ENCODE results near the gene GFI1. TPM values are rescaled to one million over a fixed set of nuclear protein-coding genes. Genes with fewer than 3 reads are reported as not detected.

GFI1 gene
- total RNA-seq, 1 experiment from 2014 or later, result 10.2 TPM

DNA sequence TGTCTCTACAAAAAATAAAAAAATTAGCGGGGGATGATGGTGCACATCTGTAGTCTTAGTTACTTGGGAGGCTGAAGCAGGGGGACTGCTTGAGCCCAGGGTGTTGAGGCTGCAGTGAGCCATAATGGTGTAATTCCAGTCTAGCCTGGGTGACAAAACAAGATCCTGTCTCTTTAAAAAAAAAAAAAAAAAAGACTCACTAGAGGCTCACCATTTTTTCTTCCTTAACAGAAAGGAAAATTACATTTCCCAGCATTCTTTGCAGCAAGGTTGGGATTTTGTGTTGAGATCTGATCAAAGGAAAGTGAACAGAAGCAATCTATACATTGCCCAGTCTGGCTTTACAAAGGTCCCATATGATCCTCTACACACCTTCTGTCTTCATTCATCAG, 21.5 kb downstream of the GFI1 start:
- Histone ChIP-seq H3K4me3 (ENCODE audit: low read length) (no peak overlapping the region), H3K27ac (ENCODE audit: low read length) (no peak overlapping the region), H3K27me3 (ENCODE audit: low read length) (no peaks in the 10 kb centered on the region), H4K20me1 (ENCODE audit: insufficient read depth, low read depth, low read length) (no peaks in the 10 kb centered on the region), H3K79me2 (ENCODE audit: low read length) (no peaks in the 10 kb centered on the region), H3K9me3 (ENCODE audit: low read length) (no peaks in the 10 kb centered on the region), H2AFZ (ENCODE audit: low read length) (no peak overlapping the region), H3K36me3 (ENCODE audit: insufficient read depth, low read length) (no peaks in the 10 kb centered on the region; the same call in 1 of the 2 replicates), H3K4me2 (ENCODE audit: low read depth, low read length, poor library complexity, severe bottlenecking) (no peak overlapping the region), H3K9me2 (replicated peaks; ENCODE audit: insufficient read depth, low read length) (no peaks in the 10 kb centered on the region), H3K9ac (ENCODE audit: low read length) (no peak overlapping the region), H3K4me1 (ENCODE audit: low read length) (peaks cover 17% of the 10 kb centered on the region)
- DNase-seq, result no peak

GRCh38 chr1:92464588-92465255, 22.0 kb downstream of the GFI1 start:
- no peak overlapping the region for H3K27ac ChIP-seq (ENCODE audit: low read length)
- DNase-seq, result no peak

DNA sequence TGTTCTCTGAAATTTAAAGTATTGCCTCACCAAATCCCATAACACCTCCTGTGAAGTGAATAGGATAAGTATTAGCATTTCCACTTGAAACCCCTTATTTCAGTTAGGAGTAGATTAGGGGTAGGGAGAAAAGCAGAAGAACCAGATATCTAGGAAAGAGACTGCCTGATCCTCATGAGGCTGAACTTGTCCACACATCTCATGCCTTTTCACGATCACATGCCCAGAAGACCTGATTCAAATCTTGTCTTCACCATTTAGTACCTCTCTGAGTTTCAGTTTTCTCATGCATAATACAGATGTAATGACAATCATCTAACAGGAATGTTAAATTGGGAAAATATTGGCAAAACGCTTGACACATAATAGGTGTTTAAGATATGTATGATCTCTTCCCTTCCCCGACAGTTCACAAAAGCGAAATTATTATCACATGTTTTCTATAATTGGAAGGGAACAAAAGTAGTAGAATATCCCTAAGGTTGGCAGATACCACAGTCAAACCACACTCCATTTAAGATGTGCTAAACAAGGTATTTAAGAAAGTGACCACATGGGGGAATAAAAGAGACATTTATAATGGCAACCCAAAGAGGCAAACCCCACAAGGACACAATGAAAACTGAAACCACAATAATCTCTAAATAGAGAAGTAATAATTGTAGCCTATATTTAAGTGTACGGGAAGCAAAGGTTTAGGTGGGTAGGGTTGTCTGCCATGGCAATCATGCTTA, 25.2 kb downstream of the GFI1 start:
- no peaks in the 10 kb centered on the region for H3K36me3 ChIP-seq (ENCODE audit: insufficient read depth, low read length)
- no peaks in the 10 kb centered on the region for H3K27me3 ChIP-seq (ENCODE audit: low read length)
- no peak overlapping the region for H3K27ac ChIP-seq (ENCODE audit: low read length)
- H3K9me2 ChIP-seq (replicated peaks; ENCODE audit: insufficient read depth, low read length), result no peaks in the 10 kb centered on the region
- H3K4me1 ChIP-seq (ENCODE audit: low read length), result peaks cover 17% of the 10 kb centered on the region
- no peaks in the 10 kb centered on the region for H4K20me1 ChIP-seq (ENCODE audit: insufficient read depth, low read depth, low read length)
- peak overlapping the region; percentile 1; the same call in 1 of the 2 replicates for H3K4me3 ChIP-seq (ENCODE audit: low read length)
- no peaks in the 10 kb centered on the region for H3K9me3 ChIP-seq (ENCODE audit: low read length)
- peak overlapping the region; percentile 40 for H3K4me2 ChIP-seq (ENCODE audit: low read depth, low read length, poor library complexity, severe bottlenecking)
- no peak overlapping the region for H3K9ac ChIP-seq (ENCODE audit: low read length)
- DNase-seq, result peak; percentile 64
- no peaks in the 10 kb centered on the region for H3K79me2 ChIP-seq (ENCODE audit: low read length)
- H2AFZ ChIP-seq (ENCODE audit: low read length), result peak overlapping the region; percentile 23; the same call in 1 of the 2 replicates

More at GRCh38 chr1:92464588-92465255, 22.0 kb downstream of the GFI1 start:
- H3K27me3 ChIP-seq (ENCODE audit: low read length), result no peaks in the 10 kb centered on the region
- H3K4me2 ChIP-seq (ENCODE audit: low read depth, low read length, poor library complexity, severe bottlenecking), result no peak overlapping the region
- H3K9ac ChIP-seq (ENCODE audit: low read length), result no peak overlapping the region
- H2AFZ ChIP-seq (ENCODE audit: low read length), result no peak overlapping the region
- H3K4me3 ChIP-seq (ENCODE audit: low read length), result no peak overlapping the region
- H3K79me2 ChIP-seq (ENCODE audit: low read length), result no peaks in the 10 kb centered on the region
- H4K20me1 ChIP-seq (ENCODE audit: insufficient read depth, low read depth, low read length), result no peaks in the 10 kb centered on the region
- no peaks in the 10 kb centered on the region for H3K36me3 ChIP-seq (ENCODE audit: insufficient read depth, low read length)
- no peaks in the 10 kb centered on the region for H3K9me3 ChIP-seq (ENCODE audit: low read length)
- no peaks in the 10 kb centered on the region for H3K9me2 ChIP-seq (replicated peaks; ENCODE audit: insufficient read depth, low read length)
- H3K4me1 ChIP-seq (ENCODE audit: low read length), result peaks cover 17% of the 10 kb centered on the region

DNA sequence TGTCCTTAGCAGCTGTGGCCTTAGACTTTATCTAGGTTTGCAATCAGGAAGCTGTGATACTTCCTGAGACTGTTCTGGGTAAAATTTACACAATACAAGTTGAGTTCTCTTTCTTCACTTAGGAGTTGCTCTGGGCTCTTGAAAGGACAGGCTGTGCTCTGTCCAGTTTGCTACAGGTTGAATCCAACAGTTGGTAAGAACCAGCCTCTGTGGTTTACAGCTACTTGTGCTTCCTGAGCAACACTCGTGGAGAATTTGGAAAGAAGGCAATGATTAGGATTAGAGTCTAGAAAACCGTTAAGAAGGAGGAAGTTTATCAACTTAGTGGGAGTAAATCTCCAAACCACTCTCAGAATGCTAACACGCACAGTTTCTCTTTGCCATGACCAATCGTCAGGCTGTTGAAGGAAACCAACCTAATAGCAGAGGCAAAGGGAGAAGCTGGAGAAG, 26.8 kb downstream of the GFI1 start:
- Histone ChIP-seq H3K36me3 (ENCODE audit: insufficient read depth, low read length) (no peaks in the 10 kb centered on the region), H3K9ac (ENCODE audit: low read length) (no peak overlapping the region), H3K79me2 (ENCODE audit: low read length) (no peaks in the 10 kb centered on the region), H3K4me2 (ENCODE audit: low read depth, low read length, poor library complexity, severe bottlenecking) (no peak overlapping the region), H3K27me3 (ENCODE audit: low read length) (no peaks in the 10 kb centered on the region), H4K20me1 (ENCODE audit: insufficient read depth, low read depth, low read length) (no peaks in the 10 kb centered on the region), H3K27ac (ENCODE audit: low read length) (no peak overlapping the region), H3K4me3 (ENCODE audit: low read length) (no peak overlapping the region), H2AFZ (ENCODE audit: low read length) (no peak overlapping the region), H3K9me2 (replicated peaks; ENCODE audit: insufficient read depth, low read length) (no peaks in the 10 kb centered on the region), H3K4me1 (ENCODE audit: low read length) (peaks cover 17% of the 10 kb centered on the region), H3K9me3 (ENCODE audit: low read length) (no peaks in the 10 kb centered on the region)
- no peak for DNase-seq

DNA sequence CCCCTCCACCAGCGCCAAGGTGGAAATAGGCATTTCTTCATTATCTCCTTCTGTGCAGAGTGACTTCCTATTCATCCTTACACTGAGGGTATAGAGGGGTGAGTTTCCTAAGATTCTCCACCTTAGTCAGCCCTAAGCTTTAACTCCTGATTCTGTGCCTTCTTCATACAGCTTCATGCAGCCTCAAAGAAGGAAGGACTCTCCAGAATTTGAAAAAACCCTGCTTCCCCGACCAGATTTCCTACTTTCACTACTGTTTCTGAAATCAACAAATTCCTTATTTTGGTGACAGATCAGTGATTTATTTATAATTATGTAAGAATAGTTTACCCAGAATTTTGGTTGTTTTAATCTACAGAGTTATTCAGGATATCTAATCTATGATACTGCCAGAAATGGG, 28.6 kb downstream of the GFI1 start:
- no peak overlapping the region for H2AFZ ChIP-seq (ENCODE audit: low read length)
- H3K4me3 ChIP-seq (ENCODE audit: low read length), result no peak overlapping the region
- no peaks in the 10 kb centered on the region for H3K9me2 ChIP-seq (replicated peaks; ENCODE audit: insufficient read depth, low read length)
- H3K36me3 ChIP-seq (ENCODE audit: insufficient read depth, low read length), result no peaks in the 10 kb centered on the region
- no peak overlapping the region for H3K9ac ChIP-seq (ENCODE audit: low read length)
- H3K4me1 ChIP-seq (ENCODE audit: low read length), result peaks cover 17% of the 10 kb centered on the region
- no peak overlapping the region for H3K27ac ChIP-seq (ENCODE audit: low read length)
- H3K9me3 ChIP-seq (ENCODE audit: low read length), result no peaks in the 10 kb centered on the region
- DNase-seq, result no peak
- H3K4me2 ChIP-seq (ENCODE audit: low read depth, low read length, poor library complexity, severe bottlenecking), result no peak overlapping the region
- no peaks in the 10 kb centered on the region for H3K27me3 ChIP-seq (ENCODE audit: low read length)
- H3K79me2 ChIP-seq (ENCODE audit: low read length), result no peaks in the 10 kb centered on the region
- H4K20me1 ChIP-seq (ENCODE audit: insufficient read depth, low read depth, low read length), result no peaks in the 10 kb centered on the region

- Histone ChIP-seq H4K20me1 (ENCODE audit: insufficient read depth, low read depth, low read length) (no peaks in the 10 kb centered on the region), H3K79me2 (ENCODE audit: low read length) (no peaks in the 10 kb centered on the region), H3K9me3 (ENCODE audit: low read length) (no peaks in the 10 kb centered on the region), H3K27me3 (ENCODE audit: low read length) (no peaks in the 10 kb centered on the region), H3K9me2 (replicated peaks; ENCODE audit: insufficient read depth, low read length) (no peaks in the 10 kb centered on the region), H3K9ac (ENCODE audit: low read length) (no peak overlapping the region), H3K4me1 (ENCODE audit: low read length) (no peaks in the 10 kb centered on the region), H3K27ac (ENCODE audit: low read length) (no peak overlapping the region), H2AFZ (ENCODE audit: low read length) (no peak overlapping the region), H3K4me2 (ENCODE audit: low read depth, low read length, poor library complexity, severe bottlenecking) (no peak overlapping the region), H3K36me3 (ENCODE audit: insufficient read depth, low read length) (no peaks in the 10 kb centered on the region), H3K4me3 (ENCODE audit: low read length) (no peak overlapping the region)
- DNase-seq, result no peak
Observed at GRCh38 chr1:92447976-92448375, 38.7 kb downstream of the GFI1 start.

- no peak overlapping the region for H3K4me2 ChIP-seq (ENCODE audit: low read depth, low read length, poor library complexity, severe bottlenecking)
- no peaks in the 10 kb centered on the region for H3K27me3 ChIP-seq (ENCODE audit: low read length)
- no peaks in the 10 kb centered on the region for H3K79me2 ChIP-seq (ENCODE audit: low read length)
- no peak overlapping the region for H3K9ac ChIP-seq (ENCODE audit: low read length)
- H4K20me1 ChIP-seq (ENCODE audit: insufficient read depth, low read depth, low read length), result no peaks in the 10 kb centered on the region
- H3K36me3 ChIP-seq (ENCODE audit: insufficient read depth, low read length), result no peaks in the 10 kb centered on the region
- no peak overlapping the region for H3K27ac ChIP-seq (ENCODE audit: low read length)
- H3K9me3 ChIP-seq (ENCODE audit: low read length), result no peaks in the 10 kb centered on the region
- H3K9me2 ChIP-seq (replicated peaks; ENCODE audit: insufficient read depth, low read length), result no peaks in the 10 kb centered on the region
- no peak for DNase-seq
- no peak overlapping the region for H2AFZ ChIP-seq (ENCODE audit: low read length)
- H3K4me1 ChIP-seq (ENCODE audit: low read length), result no peaks in the 10 kb centered on the region
- H3K4me3 ChIP-seq (ENCODE audit: low read length), result no peak overlapping the region
Observed at GRCh38 chr1:92447033-92447681, 39.6 kb downstream of the GFI1 start.

- H3K9ac ChIP-seq (ENCODE audit: low read length), result no peak overlapping the region
- H3K27me3 ChIP-seq (ENCODE audit: low read length), result no peaks in the 10 kb centered on the region
- H3K27ac ChIP-seq (ENCODE audit: low read length), result no peak overlapping the region
- no peaks in the 10 kb centered on the region for H3K36me3 ChIP-seq (ENCODE audit: insufficient read depth, low read length)
- no peak for DNase-seq
- H3K9me3 ChIP-seq (ENCODE audit: low read length), result no peaks in the 10 kb centered on the region
- H3K9me2 ChIP-seq (replicated peaks; ENCODE audit: insufficient read depth, low read length), result no peaks in the 10 kb centered on the region
- no peaks in the 10 kb centered on the region for H4K20me1 ChIP-seq (ENCODE audit: insufficient read depth, low read depth, low read length)
- H3K4me2 ChIP-seq (ENCODE audit: low read depth, low read length, poor library complexity, severe bottlenecking), result no peak overlapping the region
- H2AFZ ChIP-seq (ENCODE audit: low read length), result no peak overlapping the region
- no peak overlapping the region for H3K4me3 ChIP-seq (ENCODE audit: low read length)
- H3K4me1 ChIP-seq (ENCODE audit: low read length), result no peaks in the 10 kb centered on the region
- no peaks in the 10 kb centered on the region for H3K79me2 ChIP-seq (ENCODE audit: low read length)
Observed at GRCh38 chr1:92446546-92446945, 40.2 kb downstream of the GFI1 start.

Measured in Karpas-422 (cell line).